DOHH2 (cell line): ENCODE results near the gene NPTN.

Experiments used
- H3F3A ChIP-seq: fragments of 200-600 bp; sonication (generic), shearing (Covaris generic); 2 replicates; pipeline ENCODE4 v1.6.0; 2016; ENCODE audit warnings: antibody characterized with exemption, mild to moderate bottlenecking; ENCODE audit not compliant: control insufficient read depth, insufficient read depth
- H3K27ac ChIP-seq: fragments of 200-600 bp; sonication (generic); 2 replicates; pipeline ENCODE4 v1.5.1; 2014; ENCODE audit warnings: low read depth, mild to moderate bottlenecking, low read length, moderate library complexity
- H3K27me3 ChIP-seq: fragments of 200-600 bp; sonication (generic); 2 replicates; pipeline ENCODE4 v1.6.1; 2014; ENCODE audit warnings: mild to moderate bottlenecking, low read length, mixed read lengths; ENCODE audit not compliant: control insufficient read depth
- H3K36me3 ChIP-seq: fragments of 200-600 bp; sonication (generic); 2 replicates; pipeline ENCODE4 v1.6.1; 2014; ENCODE audit warnings: mild to moderate bottlenecking, low read length, moderate library complexity, mixed read lengths; ENCODE audit not compliant: control insufficient read depth
- H3K4me1 ChIP-seq: fragments of 200-600 bp; sonication (generic); 2 replicates; pipeline ENCODE4 v1.6.1; 2014; ENCODE audit warnings: mild to moderate bottlenecking, low read length, mixed read lengths; ENCODE audit not compliant: control insufficient read depth
- H3K4me2 ChIP-seq: fragments of 200-600 bp; sonication (generic); 2 replicates; pipeline ENCODE4 v1.6.0; 2014; ENCODE audit warnings: mild to moderate bottlenecking, low read length, moderate library complexity
- H3K4me3 ChIP-seq: fragments of 200-600 bp; sonication (generic); 2 replicates; pipeline ENCODE4 v1.5.1; 2014; ENCODE audit warnings: mild to moderate bottlenecking, low read length, mixed read lengths
- H3K79me2 ChIP-seq: fragments of 200-600 bp; sonication (generic); 2 replicates; pipeline ENCODE4 v1.6.1; 2014; ENCODE audit warnings: mild to moderate bottlenecking, low read length, mixed read lengths; ENCODE audit not compliant: control insufficient read depth
- H3K9me2 ChIP-seq: fragments of 200-600 bp; sonication (generic); replicated peaks from 2 replicates; pipeline ENCODE4 v1.6.1; 2014; ENCODE audit warnings: mild to moderate bottlenecking, low read length, mixed read lengths; ENCODE audit not compliant: control insufficient read depth
- H3K9me3 ChIP-seq: fragments of 200-600 bp; sonication (generic); 2 replicates; pipeline ENCODE4 v1.6.1; 2014; ENCODE audit warnings: antibody characterized with exemption, low read length, mixed read lengths; ENCODE audit not compliant: control insufficient read depth, insufficient read depth
- H4K20me1 ChIP-seq: fragments of 200-600 bp; sonication (generic); 2 replicates; pipeline ENCODE4 v1.6.0; 2014; ENCODE audit warnings: low read depth, mild to moderate bottlenecking, antibody characterized with exemption, low read length, moderate library complexity; ENCODE audit not compliant: control insufficient read depth, insufficient read depth
- CTCF ChIP-seq: fragments of 200-600 bp; sonication (generic); IDR thresholded peaks from one replicate; pipeline ENCODE4 v1.5.1; 2014; ENCODE audit warnings: antibody characterized with exemption, mild to moderate bottlenecking, low read depth, low read length; ENCODE audit not compliant: poor library complexity, severe bottlenecking
- EZH2phosphoT487 ChIP-seq: fragments of 200-600 bp; sonication (generic); IDR thresholded peaks from 2 replicates; pipeline ENCODE4 v1.6.1; 2017; ENCODE audit warnings: borderline replicate concordance, mild to moderate bottlenecking, antibody characterized with exemption, low read length, moderate library complexity, mixed read lengths

The NPTN gene

GRCh38 chr15:73567020-73567419, 66.2 kb downstream of the NPTN start:
- Histone ChIP-seq H3K27ac (no peak overlapping the region), H3F3A (no peaks in the 10 kb centered on the region), H3K4me1 (no peaks in the 10 kb centered on the region), H3K4me2 (no peak overlapping the region), H3K4me3 (no peak overlapping the region), H3K27me3 (no peaks in the 10 kb centered on the region), H3K79me2 (no peaks in the 10 kb centered on the region), H3K9me2 (no peaks in the 10 kb centered on the region), H4K20me1 (no peaks in the 10 kb centered on the region), H3K9me3 (no peaks in the 10 kb centered on the region), H3K36me3 (peaks cover 75% of the 10 kb centered on the region)
- TF ChIP-seq CTCF: no peak
- TF ChIP-seq EZH2phosphoT487: no peak

- Histone ChIP-seq H3K27ac (no peak overlapping the region), H3K4me2 (no peak overlapping the region), H3K36me3 (peaks cover 68% of the 10 kb centered on the region), H3K4me1 (peaks cover 3% of the 10 kb centered on the region; the same call in 1 of the 2 replicates), H3K4me3 (no peak overlapping the region), H3K9me2 (no peaks in the 10 kb centered on the region), H3K79me2 (no peaks in the 10 kb centered on the region), H3K9me3 (no peaks in the 10 kb centered on the region), H3K27me3 (no peaks in the 10 kb centered on the region), H3F3A (no peaks in the 10 kb centered on the region), H4K20me1 (no peaks in the 10 kb centered on the region)
- TF ChIP-seq EZH2phosphoT487 (no peak), CTCF (no peak)
Measured at GRCh38 chr15:73564255-73564654, 68.9 kb downstream of the NPTN start.

GRCh38 chr15:73560501-73561117, 72.6 kb downstream of the NPTN start:
- TF ChIP-seq EZH2phosphoT487: no peak
- peak; percentile 25 for TF ChIP-seq CTCF
- H3K36me3 ChIP-seq: peaks cover 56% of the 10 kb centered on the region
- H3K27me3 ChIP-seq: no peaks in the 10 kb centered on the region
- H3K79me2 ChIP-seq: no peaks in the 10 kb centered on the region
- no peak overlapping the region for H3K27ac ChIP-seq
- H3K9me2 ChIP-seq: no peaks in the 10 kb centered on the region
- H3F3A ChIP-seq: no peaks in the 10 kb centered on the region
- H3K4me3 ChIP-seq: no peak overlapping the region
- no peaks in the 10 kb centered on the region for H3K9me3 ChIP-seq
- no peak overlapping the region for H3K4me2 ChIP-seq
- H4K20me1 ChIP-seq: no peaks in the 10 kb centered on the region
- H3K4me1 ChIP-seq: peaks cover 3% of the 10 kb centered on the region; the same call in 1 of the 2 replicates
